ENCODE data around the gene TSEN15.
"Not testable (repeated sequence)": the region's sequence is repeated elsewhere in the genome, so short reads cannot be mapped to it uniquely, and the experiment has no call there.

The TSEN15 gene

DNA sequence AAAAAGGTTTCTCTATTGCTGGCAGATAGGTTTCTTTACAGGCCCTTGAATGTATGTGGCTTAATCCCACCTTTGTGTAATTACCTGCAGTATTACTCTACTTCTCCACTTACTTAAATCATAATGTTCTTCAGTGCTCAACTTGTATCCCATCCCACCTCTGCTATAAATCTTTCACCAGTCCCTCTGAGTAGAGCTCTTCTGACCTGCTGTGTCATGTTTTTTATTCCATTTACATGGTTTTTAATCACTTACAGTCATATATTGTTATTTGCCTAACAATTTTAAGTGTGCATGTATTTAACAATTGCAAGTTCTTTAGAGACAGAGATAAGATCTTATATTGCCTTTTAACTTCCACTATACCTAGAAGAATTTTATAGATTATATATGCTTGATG, 2.4 kb downstream of the TSEN15 start:
- no peak for DNase-seq (ENCODE audit: low read depth)

DNA sequence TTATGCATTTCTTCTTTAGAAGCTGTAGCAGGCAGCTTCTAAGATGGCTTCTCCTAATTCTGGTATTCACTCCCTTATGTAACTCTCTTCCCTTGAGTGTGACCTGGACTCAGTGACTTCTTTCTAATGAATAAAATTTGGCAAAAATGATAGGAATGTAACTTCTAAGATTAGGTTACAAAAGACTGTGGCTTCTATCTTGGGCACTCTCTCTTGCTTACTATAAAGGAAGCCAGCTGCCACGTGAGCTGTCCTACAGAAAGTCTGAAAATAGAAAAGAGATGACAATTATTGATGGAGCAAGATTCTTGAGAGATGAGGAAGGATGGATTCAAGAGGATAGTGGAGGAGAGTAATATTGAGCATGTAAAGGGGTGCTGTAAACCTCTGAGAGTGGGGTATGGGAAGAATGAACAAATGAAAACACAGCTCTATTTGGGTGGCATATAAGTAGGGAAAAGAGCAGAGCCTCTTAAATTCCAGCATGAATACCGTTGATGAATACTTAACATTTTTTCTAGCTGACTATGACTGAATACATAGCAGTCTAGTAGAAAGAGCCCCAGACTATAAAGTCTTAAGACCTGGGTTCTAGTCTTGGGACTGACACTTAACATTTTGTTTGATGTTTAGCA, 5.5 kb downstream of the TSEN15 start:
- DNase-seq (ENCODE audit: low read depth) = no peak

DNA sequence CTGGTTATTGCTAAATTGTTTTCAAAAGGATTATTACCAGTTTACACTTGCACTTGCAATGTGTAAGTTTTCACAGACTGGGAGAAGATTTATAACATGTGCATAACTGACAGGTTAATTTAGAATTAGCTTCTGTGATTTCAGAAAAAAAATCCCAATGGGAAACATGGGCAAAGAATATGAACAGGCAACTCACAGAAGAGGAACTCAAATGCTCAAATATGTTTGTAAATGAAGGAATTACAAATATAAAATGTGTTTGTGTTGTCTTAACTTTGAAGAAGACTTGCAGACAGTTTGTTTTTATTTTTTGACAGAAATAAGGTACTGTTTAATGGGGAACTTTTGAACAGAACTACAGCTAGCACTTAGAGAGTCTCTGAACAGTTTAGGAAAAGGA, 8.4 kb downstream of the TSEN15 start:
- DNase-seq (ENCODE audit: low read depth) = no peak

DNA sequence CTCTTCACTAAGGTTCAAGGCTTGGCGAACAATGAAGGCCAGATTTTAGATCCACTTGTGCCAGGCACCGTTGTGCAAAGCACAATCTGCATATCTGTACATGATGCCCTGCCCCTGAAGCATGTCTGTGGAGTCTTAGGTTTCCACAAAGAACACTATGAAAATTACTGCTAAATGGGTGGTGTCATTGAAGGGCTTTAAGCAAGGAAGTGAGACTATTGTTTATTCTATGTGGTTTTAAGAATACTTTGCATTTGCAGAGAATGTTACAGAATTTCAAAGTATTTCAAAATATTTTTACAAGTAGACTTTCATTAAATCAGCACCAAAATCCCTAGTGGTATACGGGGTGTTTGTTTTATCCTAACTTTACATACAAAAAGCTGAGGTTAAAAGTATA, 8.8 kb downstream of the TSEN15 start:
- DNase-seq (ENCODE audit: low read depth) = no peak

DNA sequence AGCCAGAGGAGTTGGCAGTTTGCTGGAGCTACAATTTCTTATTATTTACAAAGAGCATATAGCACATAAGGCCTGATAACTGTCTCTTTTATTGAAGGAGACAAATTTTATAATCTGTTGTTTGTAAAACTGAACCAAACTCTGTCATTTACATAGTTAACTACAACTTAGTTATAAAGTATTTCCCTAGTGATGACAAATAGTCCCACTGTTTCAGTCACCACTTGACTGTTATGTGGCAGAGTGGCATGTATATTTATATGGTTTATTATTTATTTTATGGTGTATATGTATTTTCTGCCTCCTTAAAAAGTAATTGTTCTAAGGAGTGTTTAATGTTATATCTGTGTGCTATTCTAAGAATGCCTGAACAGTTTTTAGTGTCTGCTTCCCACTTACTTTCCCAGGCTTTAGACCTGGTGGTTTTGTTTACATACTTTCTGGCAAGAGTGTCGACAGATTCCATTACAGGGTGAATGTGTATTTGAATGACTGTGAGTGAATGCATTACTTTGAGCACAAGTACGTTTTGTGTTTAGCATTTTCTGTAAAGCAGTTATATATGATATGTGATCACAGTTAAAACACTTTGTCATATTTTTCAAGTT, 10.0 kb downstream of the TSEN15 start:
- no peak for DNase-seq (ENCODE audit: low read depth)

DNA sequence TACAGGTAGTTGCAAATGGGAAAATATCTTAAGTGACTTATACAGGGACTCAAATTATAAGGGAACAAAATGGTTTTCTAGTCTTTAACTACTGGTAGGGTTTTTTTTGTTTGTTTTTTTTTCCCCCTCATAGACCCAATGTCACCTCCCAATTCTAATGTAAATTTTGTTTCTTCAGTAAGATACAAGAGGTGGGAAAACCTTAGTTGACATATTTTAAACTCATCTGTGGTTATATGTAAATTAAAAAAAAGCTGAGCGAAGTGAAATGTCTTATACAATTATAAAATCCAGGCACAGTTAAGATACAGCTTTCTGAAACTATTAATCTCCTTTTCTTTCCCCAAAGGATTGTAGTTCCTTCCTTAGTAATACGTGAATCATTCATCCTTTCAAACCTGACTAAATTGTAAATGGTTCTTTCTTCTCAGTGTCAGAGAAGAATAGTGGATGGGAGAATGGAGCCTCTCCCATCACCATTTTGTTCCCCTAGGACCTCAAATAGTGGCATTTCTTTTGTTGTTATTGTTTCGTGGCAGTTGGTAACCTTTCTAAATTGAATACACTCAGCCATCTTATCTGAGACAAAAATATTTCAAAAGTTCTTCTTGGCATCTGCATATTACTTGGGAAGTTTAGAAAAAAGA, 11.2 kb downstream of the TSEN15 start:
- DNase-seq (ENCODE audit: low read depth) = no peak

DNA sequence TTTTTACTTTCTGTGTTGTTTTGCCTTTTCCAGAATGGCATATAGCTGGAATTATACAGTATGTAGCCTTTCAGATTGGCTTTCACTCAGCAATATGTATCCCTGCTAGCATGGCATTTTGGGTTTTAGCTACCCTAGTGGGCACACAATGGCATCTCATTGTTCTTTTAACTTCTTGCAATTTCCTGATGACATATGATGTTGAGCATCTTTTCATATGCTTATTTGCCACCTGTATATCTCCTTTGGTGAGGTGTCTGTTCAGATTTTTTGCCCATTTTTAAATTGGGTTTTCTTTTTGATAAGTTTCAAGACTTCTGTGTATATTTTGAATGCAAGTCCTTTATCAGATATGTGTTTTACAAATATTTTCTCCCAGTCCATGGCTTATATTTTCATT, 14.0 kb downstream of the TSEN15 start:
- no peak for DNase-seq (ENCODE audit: low read depth)

DNA sequence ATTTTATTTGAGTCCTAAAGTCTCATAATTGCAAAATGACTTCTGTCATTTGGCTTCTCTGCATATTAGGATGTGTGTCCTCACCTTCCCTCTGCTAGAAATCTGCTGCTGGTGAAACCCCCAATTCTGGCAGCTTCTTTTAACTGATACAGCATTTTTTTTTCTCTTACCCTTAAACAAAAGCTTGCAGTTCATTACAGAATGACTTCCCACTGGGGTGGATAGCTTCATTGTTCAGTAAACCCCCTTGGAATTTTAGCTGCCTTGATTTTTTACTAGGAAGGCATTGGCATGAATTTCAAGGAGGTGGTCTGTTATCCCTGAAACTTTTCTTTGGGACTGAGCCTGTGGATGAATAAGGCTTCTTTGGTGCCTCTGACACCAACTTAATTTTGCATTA, 16.8 kb downstream of the TSEN15 start:
- no peak for DNase-seq (ENCODE audit: low read depth)

DNA sequence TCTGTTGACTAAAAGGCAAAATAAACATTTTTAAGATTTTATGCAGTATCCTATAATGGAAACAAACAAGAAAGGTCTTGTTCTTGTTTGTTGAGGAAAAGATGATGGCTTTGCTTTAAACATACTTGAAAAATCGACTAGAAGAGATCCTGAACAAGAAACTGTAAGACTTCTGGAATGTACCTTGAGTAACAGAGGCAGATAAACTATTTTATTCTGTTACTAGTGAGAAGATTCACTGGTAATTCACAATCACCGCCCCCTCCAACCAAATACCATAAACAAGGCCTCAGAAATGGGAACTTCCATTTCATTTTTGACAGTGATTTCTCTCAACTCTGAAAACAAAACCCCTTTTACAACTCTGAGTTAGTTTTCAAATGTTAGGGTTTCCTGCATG, 18.1 kb downstream of the TSEN15 start:
- no peak for DNase-seq (ENCODE audit: low read depth)

DNA sequence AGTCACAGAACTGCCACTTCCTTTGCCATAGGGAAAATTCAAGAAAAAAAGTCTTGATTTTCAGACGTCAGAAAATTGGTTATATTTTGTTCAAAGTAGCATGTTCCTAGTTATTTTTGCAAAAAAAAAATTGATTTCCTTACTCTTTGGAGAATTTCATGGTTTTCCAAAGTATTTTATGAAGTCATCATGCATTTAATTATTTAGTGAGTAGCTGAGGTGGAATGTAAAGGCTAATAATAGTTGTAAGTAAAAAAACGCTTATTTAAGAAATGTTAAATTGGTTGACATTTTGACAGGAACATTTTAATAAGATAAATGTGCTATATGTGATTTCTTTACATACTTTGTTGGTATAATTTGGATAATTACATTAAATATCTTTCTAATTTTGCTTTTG, 20.8 kb downstream of the TSEN15 start:
- DNase-seq (ENCODE audit: low read depth) = no peak

DNA sequence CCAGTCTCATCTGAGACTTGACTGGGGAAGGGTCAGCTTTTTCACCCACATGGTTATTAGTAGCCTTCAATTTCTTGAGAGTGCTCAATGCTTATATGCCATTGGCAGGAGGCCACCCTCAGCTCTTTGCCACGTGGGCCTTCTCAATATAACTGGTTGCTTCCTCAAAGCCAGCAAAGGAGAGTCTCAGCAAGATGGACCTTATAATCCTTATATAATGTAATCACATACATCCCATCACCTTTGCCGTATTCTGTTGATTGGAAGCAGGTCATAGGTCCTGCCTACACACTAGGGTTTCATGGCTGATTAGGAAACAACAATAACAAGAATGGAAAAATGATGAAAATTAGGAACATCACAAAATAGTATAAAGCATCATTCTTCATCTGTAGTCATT, 22.9 kb downstream of the TSEN15 start:
- no peak for DNase-seq (ENCODE audit: low read depth)

DNA sequence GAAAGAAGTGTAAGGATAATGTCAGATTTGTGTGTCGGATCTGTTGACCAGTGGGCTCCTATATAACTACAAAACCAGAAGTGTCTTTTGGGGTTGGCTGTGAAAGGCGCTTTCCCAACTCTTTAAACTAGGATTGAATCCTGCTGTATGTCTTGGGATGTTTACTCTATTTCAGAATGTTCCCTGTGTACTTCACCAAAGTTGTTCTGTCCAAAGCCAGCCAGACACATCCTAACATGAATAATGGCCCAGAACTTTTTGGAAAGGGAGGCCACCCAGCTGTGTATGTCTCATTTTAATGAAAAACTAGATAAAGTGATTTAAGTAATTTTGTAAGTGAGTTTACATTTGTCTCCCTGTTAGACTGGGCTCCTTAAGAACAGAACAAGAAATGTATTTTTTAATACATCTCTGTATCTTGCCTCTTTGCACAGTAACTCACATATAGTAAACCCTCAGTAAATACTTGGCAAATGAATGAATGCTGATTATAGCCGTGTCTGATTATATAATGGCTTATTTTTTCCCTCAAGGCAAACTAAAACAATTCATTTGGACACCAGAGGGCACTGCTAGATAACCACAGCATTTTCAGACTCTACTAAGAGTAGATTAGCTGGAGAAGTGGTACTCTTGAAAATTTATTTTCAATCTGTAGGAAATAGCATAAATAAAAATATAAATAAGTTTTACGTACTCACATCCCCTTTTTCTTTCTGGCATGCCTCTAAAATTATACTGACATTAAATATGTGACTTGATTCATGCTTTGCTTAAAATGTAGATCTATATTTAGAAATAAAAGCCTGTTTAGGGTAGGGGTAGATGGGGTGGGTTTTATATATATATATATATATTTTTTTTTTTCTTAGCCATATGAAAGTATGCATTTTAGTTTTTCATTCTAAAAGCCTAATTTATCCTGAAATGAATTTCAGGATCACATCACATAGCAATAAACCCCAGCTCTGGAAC, 23.8 kb downstream of the TSEN15 start:
- DNase-seq (ENCODE audit: low read depth) = peak; percentile 53

DNA sequence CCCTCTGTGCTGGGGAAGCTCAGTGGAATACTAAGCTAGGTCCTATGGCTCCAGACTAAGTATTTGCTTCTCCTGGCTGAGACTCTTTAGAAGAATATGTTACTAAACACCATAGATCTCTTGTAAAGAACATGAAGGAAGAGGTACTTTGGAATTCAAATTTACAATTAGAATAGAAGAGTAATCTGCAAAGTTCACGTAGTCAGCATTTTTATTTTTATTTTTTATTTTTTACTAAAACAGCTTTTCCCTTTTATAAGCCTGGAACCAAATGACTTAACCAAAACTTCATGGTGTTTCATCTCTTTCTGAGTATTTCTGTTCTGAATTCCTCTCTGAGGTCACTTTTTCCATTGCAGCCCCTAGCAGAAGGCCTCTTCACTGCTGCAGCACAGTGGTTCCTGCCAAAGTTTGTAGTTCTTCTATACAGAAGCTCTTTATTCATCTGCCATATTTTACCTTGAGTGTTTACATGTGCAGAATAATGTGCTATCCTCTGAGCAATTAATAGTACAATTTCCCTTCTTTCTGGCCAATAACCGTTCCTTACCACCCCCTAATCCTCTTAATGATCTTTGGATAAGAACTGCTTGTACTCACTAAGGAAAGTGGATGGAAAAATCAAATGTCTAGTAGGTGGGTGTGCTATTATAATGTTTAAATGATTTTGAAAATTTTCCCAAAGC, 27.2 kb downstream of the TSEN15 start:
- no peak for DNase-seq (ENCODE audit: low read depth)

DNA sequence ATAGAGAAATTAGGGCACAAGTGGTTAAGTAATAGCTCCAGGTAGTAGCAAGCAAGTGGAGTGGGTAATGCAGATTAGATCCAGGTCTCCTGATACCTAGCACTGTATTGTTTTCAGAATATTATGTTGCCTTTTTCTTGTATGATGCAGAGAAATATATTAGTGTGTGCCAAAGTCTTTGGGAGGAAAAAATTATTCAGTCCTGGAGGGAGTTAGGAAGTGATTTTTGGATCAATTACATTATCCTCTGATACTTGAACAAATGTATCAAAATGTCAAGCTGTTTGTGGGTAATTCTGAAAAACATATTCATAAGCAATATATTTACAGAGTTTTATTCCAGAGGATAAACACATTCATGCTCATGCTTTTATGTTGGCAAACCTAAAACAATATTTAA, 28.8 kb downstream of the TSEN15 start:
- no peak for DNase-seq (ENCODE audit: low read depth)

DNA sequence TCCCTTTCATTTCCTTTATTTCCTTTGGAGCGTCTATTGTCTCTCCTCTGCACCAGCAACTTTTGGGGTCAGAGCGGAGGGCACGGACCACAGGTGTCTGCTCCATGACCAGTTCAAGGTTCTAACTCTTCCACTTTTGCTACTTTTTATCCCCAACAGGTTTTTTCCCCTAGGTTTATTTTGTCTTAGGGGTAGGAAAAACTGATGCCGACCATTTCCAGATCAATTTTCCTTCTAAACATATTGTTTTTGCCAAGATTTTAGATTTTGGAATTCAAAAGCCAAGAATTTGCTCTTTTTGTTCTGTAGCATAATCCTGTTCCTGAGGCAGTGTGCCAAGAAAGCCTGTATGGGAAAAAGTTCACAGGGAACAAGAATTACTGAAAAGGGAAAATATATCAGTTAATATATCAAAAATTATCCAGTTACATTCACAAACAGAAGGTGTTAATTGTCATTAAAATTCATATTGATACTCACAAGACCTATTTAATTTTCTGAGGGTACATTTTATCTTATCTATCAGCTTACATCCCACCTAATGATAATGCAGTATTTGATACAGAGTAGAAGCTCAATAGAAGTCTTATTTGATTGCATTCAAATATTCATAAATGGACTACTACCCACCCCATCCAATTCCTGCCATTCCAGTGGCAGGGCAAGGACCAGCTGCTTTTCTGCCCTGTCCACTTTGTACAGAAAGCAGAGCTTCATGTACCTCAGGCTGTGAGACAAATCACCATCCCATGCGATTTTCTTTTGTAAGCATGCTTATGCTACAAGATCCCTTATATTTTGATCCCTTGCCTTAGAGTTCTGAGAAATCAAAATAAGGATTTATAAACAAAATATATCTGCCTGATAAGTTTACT, 31.2 kb downstream of the TSEN15 start:
- DNase-seq (ENCODE audit: low read depth) = no peak

DNA sequence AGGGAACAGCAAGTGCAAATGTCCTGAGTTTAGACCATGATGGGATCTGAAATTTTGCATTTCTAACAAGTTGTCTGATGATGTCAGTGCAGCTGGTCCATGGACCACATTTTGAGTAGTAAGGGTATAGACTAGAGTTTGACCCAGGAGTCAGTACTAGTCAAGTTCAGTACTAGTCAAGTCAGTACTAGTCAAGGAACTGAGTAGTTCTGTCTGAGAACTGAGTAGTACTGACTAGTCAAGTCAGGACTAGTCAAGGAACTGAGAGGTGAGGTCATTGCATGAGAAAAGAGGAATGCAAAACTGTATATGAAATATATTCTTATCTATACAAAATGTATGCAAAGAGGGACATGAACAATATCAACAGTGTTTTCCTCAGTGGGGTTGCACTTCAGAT, 34.1 kb downstream of the TSEN15 start:
- no peak for DNase-seq (ENCODE audit: low read depth)

DNA sequence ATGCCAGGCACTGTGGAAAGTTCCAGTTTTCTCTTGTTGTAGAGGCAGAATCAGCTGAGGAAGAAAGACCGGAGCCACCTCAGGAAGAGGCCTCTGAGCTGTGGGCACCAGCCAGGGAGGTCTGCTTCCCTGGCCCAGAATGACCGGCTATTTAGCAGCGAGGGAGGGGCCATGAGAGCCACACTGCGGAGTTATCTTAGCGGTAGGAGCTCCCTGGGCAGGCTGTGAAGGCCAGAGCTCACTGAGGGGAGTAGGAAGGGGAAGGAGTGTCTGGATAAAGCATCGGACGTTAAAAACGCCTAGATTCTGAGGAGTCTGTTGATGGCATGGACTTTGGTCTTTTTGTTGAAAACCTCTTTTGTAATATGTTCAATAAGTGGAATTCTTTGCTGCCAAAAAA, 36.5 kb downstream of the TSEN15 start:
- no peak for DNase-seq (ENCODE audit: low read depth)

DNA sequence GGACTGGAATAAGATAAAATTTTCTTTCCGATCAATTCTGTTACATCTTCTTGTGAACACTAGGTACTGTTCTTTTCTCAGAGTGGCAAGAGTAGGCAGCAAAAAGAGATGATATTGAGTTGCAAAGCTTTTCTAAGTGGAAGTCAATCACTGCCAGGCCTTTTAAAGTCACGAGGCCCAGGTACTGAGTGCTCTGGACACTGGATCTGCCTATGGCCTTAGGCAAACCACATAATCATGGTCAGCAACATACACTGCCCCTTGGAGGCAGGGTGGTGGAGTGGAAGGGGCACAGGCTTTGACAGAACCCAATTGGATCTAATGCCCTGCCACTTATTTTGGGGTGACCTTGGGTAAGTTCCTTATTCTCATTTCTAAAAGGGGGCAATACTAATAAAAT, 41.5 kb downstream of the TSEN15 start:
- DNase-seq (ENCODE audit: low read depth) = no peak

DNA sequence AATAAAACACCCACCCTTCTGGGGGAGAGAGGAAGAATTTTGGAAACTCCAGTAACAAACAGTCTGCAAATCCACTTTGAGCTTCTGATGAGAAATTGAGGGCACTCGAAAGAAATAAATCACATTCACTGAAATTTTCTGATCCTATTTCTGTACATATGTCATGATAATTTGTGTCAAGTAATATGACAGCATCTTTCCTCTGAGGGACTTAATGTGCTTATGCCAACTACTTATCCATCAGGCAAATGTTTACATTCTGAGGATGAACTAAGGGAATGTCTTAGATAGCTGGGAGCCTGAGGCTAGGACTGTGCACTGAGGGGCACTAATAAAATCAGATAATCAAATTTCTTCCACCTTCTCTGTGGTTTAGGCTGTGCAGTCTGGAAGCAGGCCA, 44.5 kb downstream of the TSEN15 start:
- DNase-seq (ENCODE audit: low read depth) = no peak

DNA sequence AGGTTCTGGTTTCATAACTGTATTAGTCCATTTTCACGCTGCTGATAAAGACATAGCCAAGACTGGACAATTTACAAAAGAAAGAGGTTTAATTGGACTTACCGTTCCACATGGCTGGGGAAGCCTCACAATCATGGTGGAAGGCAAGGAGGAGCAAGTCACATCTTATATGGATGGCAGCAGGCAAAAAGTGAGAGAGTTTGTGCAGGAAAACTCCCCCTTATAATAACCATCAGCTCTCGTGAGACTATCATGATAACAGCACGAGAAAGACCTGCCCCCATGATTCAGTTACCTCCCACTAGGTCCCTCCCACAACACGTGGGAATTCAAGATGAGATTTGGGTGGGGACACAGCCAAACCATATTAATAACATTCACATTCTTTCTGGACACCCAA, 45.0 kb downstream of the TSEN15 start:
- not testable (repeated sequence) for DNase-seq (ENCODE audit: low read depth)

DNA sequence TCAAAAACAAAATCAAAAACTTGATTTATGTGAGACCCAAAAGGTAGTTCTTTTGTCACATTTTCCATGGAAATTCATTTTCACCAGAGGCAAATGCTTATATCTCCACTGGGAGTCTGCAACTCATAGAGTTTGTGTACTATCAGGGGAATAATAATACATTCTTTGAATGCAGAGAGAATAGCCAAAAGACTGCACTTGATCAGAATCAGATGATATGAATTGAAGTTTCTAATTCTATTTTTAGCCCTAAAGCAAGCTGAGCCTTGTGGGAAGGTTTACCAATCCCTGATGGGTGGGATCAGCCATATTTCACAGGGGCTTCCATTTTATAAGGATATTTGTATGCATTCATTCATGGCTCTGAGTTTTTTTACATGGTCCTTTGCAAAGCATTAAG, 49.6 kb downstream of the TSEN15 start:
- no peak for DNase-seq (ENCODE audit: low read depth)
